ENCODE measurements around the gene UBE2E3. TPM values are rescaled to one million over a fixed set of nuclear protein-coding genes. Genes with fewer than 3 reads are reported as not detected.

The UBE2E3 gene
- total and polyA plus RNA-seq, 7 donors, result 61.9 to 125 (median 87.1) TPM

DNA sequence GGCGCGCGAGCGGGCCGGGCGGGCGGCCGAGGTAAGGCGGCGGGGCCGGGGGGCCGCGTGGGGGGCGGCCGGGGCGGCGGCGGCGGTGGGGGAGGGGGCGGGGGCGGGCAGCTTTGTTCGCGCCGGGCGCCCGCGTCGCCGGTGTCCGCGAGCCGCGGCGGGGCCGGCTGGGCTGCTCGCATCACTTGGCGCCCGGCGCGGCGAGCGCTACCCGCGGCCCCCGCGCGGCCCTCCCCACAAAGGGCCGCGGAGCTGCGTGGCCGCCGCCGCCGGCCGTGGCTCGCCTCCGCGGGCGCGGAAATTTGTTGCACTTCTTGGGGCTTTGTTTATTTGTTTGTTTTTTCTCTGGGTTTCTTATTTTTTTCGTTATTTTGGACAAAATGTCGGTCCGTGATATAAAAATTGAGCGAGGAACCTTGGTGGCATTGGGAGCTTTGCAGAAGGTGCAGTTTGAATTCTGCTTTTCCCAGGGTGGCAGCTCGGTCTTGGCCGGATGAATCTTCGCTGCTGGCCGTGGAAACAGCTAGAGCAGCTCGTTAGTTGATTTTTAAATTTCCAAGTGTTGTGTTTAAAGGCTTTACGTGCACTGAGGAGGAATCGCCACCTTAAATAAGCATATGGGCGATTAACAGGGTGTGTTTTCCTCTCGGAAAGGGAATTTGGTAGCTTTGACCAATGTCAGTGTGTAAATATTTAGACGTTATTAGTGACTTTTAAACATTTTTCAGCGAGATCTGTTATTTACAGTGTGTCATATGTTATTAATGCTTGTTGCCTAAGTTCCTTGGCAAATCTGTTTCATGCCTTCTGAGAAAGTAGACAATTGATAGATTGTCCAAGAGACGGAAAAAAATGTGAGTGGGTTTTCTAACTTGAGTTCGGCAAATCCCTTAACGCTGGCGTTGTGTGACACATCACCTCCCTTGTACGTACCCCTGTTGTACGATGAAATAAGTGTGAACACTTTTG, 822 bp downstream of the UBE2E3 start:
- TF ChIP-seq, protein P1, sequence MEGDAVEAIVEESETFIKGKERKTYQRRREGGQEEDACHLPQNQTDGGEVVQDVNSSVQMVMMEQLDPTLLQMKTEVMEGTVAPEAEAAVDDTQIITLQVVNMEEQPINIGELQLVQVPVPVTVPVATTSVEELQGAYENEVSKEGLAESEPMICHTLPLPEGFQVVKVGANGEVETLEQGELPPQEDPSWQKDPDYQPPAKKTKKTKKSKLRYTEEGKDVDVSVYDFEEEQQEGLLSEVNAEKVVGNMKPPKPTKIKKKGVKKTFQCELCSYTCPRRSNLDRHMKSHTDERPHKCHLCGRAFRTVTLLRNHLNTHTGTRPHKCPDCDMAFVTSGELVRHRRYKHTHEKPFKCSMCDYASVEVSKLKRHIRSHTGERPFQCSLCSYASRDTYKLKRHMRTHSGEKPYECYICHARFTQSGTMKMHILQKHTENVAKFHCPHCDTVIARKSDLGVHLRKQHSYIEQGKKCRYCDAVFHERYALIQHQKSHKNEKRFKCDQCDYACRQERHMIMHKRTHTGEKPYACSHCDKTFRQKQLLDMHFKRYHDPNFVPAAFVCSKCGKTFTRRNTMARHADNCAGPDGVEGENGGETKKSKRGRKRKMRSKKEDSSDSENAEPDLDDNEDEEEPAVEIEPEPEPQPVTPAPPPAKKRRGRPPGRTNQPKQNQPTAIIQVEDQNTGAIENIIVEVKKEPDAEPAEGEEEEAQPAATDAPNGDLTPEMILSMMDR (IDR thresholded peaks at IDR 0.05), result no peak
- peaks cover 37% of the 10 kb centered on the region for H3K4me1 ChIP-seq
- peaks cover 0 to 13% of the 10 kb centered on the region in 2 donors for H3K36me3 ChIP-seq (ENCODE audit: insufficient read depth in 1 of 2, low read depth in 1 of 2)
- 0% methylated on average over 32 to 81 of the region's 81 CpGs for WGBS, 3 donors
- H3K4me3 ChIP-seq, result peak overlapping the region; percentile 86
- peak overlapping the region; percentile 86 for H3K27ac ChIP-seq
- H3K9me3 ChIP-seq, result no peaks in the 10 kb centered on the region
- H3K27me3 ChIP-seq (ENCODE audit: insufficient read depth in 3 of 3, low read length in 2 of 3), result no peaks in the 10 kb centered on the region
- DNase-seq (peak; percentile 29 to 66), ATAC-seq (peak in 3 of 4 donors; percentile 21 to 49 (median 29))
- intact Hi-C loops (cut with DNase I), result loop anchor here (5.0 to 10.0 kb wide), 3 partner anchors 219 to 856 kb away; no protein-coding TSS in a partner anchor

DNA sequence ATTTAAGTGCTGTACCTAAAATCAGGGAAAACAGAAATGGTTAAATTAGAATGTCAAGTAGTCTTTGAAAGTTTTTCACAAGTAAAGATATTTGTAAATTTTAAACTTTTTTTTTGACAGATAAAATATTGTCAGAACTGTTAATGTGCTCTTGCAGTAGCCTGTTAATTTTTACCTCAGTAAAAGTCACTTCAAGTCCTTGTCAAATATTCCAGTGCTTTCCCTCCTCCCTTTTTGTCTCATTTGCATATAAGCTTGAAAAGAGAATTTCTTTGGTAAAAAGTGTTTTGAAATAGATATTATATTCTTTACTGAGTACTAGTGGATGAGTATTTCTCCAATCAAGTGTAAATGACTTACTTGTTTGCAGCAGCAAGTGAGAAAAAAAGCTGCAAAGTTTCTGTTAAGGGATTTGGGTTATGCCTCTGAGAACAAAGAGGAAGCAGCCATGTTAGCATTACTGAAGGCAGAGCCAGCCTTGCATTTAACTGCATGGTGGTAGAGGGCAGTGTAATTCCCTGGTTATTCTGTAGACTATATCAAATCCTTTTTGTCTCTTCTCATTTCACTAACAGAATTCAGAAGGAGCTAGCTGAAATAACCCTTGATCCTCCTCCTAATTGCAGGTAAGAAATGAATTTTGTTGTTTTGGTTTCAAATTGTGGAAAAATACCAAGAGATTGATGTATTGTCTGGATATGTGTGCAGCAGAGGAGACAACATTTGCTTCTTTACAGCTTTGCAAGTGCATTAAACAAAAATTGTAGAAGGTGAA, 3.2 kb downstream of the UBE2E3 start:
- H3K27me3 ChIP-seq (ENCODE audit: insufficient read depth in 3 of 3, low read length in 2 of 3), result no peaks in the 10 kb centered on the region
- H3K4me1 ChIP-seq, result peaks cover 61% of the 10 kb centered on the region
- intact Hi-C loops (cut with DNase I), result loop anchor here (5.0 to 10.0 kb wide), 3 partner anchors 221 to 859 kb away; no protein-coding TSS in a partner anchor
- peaks cover 0 to 13% of the 10 kb centered on the region in 2 donors for H3K36me3 ChIP-seq (ENCODE audit: insufficient read depth in 1 of 2, low read depth in 1 of 2)
- H3K4me3 ChIP-seq, result peak overlapping the region; percentile 86
- H3K9me3 ChIP-seq, result no peaks in the 10 kb centered on the region
- TF ChIP-seq, protein P1 (IDR thresholded peaks at IDR 0.05), result peak; percentile 30
- DNase-seq, result no peak
- ATAC-seq, result no peak
- peak overlapping the region; percentile 54 for H3K27ac ChIP-seq

DNA sequence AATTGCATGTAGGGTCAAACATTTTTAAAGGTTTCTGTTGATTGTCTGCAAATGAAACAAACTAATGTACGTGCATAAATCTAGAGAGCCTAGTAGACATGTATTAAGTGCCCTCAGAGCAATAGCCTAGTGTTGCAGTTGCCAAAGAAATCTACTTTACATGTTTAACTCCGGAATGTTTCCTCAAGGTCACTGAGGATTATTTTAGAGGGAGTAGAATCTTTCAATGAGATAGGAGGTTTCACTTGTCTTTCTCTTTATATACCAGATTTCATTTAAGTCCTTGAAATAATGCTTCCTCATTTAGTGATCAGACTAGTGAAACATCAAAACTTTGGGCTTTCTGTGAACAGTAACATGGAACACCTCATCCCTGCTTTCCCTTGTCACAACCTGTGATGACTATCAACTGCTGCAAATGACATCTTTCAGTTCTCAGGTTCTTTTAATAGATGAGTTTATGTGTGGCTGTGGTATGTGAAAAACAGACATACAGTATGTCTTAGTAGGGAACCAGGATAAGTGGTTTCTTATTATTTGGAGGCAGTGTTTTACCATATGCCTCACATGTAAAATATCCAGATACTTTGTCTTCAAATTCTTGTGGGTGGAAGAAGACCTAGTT, 5.5 kb downstream of the UBE2E3 start:
- H3K36me3 ChIP-seq (ENCODE audit: insufficient read depth in 1 of 2, low read depth in 1 of 2), result peaks cover 0 to 13% of the 10 kb centered on the region in 2 donors
- 26 to 37% (median 29%) methylated on average over 2 of the region's 2 CpGs for WGBS, 3 donors
- DNase-seq (no peak), ATAC-seq (peak; percentile 74 to 78 (median 76))
- TF ChIP-seq, protein P1 (IDR thresholded peaks at IDR 0.05), result no peak
- intact Hi-C loops (cut with DNase I), result loop anchor here (10.0 kb wide), 2 partner anchors 251 to 861 kb away; no protein-coding TSS in a partner anchor
- no peaks in the 10 kb centered on the region for H3K27me3 ChIP-seq (ENCODE audit: insufficient read depth in 3 of 3, low read length in 2 of 3)
- peak overlapping the region; percentile 86 for H3K4me3 ChIP-seq
- peaks cover 83% of the 10 kb centered on the region for H3K4me1 ChIP-seq
- H3K9me3 ChIP-seq, result no peaks in the 10 kb centered on the region
- H3K27ac ChIP-seq, result peak overlapping the region; percentile 66

DNA sequence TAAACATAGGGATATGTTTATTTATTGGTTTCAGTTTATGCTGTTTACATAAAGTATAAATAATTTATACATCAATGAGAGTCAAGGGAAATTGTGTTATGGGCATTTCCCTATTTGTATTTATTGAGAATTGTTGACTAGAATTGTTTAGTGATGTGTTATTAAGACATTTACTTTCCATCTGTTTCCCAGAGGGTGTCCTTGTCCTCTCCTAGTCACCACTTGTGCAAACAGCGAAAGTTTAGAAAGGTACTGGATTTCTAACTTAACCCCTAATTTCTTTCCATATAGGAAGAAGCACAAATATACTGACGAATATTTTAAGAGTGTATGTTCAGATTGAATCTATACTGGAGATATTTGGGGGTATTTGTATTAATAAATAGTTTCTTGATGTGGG, 6.7 kb downstream of the UBE2E3 start:
- Histone ChIP-seq H3K4me1 (peaks cover 95% of the 10 kb centered on the region), H3K9me3 (no peaks in the 10 kb centered on the region), H3K36me3 (ENCODE audit: insufficient read depth in 1 of 2, low read depth in 1 of 2) (peaks cover 0 to 12% of the 10 kb centered on the region in 2 donors), H3K27ac (peak overlapping the region; percentile 66), H3K27me3 (ENCODE audit: insufficient read depth in 3 of 3, low read length in 2 of 3) (no peaks in the 10 kb centered on the region), H3K4me3 (no peak overlapping the region)
- TF ChIP-seq, protein P1 (IDR thresholded peaks at IDR 0.05), result no peak
- intact Hi-C loops (cut with DNase I), result loop anchor here (10.0 kb wide), 2 partner anchors 252 to 862 kb away; no protein-coding TSS in a partner anchor
- no peak for DNase-seq
- WGBS, 3 donors, result 84 to 91% (median 89%) methylated on average over 2 of the region's 2 CpGs
- ATAC-seq, result no peak
